ENCODE data around the gene FEZ2.

The FEZ2 gene

GRCh38 chr2:36618381-36618780, 20.4 kb upstream of the FEZ2 start:
- H3K27ac ChIP-seq: no peak overlapping the region
- TF ChIP-seq ZFX (IDR thresholded peaks at IDR 0.05; ENCODE audit: borderline replicate concordance) (no peak), CTCF (IDR thresholded peaks at IDR 0.05) (no peak)

GRCh38 chr2:36616947-36617346, 19.0 kb upstream of the FEZ2 start:
- no peak for TF ChIP-seq CTCF (IDR thresholded peaks at IDR 0.05)
- TF ChIP-seq ZFX (IDR thresholded peaks at IDR 0.05; ENCODE audit: borderline replicate concordance): no peak
- H3K27ac ChIP-seq: no peak overlapping the region

GRCh38 chr2:36615222-36615621, 17.3 kb upstream of the FEZ2 start:
- no peak for TF ChIP-seq CTCF (IDR thresholded peaks at IDR 0.05)
- no peak for TF ChIP-seq ZFX (IDR thresholded peaks at IDR 0.05; ENCODE audit: borderline replicate concordance)
- H3K27ac ChIP-seq: no peak overlapping the region

GRCh38 chr2:36613801-36614200, 15.8 kb upstream of the FEZ2 start:
- H3K27ac ChIP-seq: no peak overlapping the region
- TF ChIP-seq ZFX (IDR thresholded peaks at IDR 0.05; ENCODE audit: borderline replicate concordance): no peak
- TF ChIP-seq CTCF (IDR thresholded peaks at IDR 0.05): no peak

- H3K27ac ChIP-seq: no peak overlapping the region
- TF ChIP-seq CTCF (IDR thresholded peaks at IDR 0.05) (no peak), ZFX (IDR thresholded peaks at IDR 0.05; ENCODE audit: borderline replicate concordance) (no peak)
These were observed 13.5 kb upstream of the FEZ2 start for GRCh38 chr2:36611316-36611990.

GRCh38 chr2:36609507-36609906, 11.5 kb upstream of the FEZ2 start:
- TF ChIP-seq ZFX (IDR thresholded peaks at IDR 0.05; ENCODE audit: borderline replicate concordance): no peak
- TF ChIP-seq CTCF (IDR thresholded peaks at IDR 0.05): no peak
- H3K27ac ChIP-seq: no peak overlapping the region

GRCh38 chr2:36607947-36608346, 10.0 kb upstream of the FEZ2 start:
- TF ChIP-seq CTCF (IDR thresholded peaks at IDR 0.05): no peak
- no peak for TF ChIP-seq ZFX (IDR thresholded peaks at IDR 0.05; ENCODE audit: borderline replicate concordance)
- H3K27ac ChIP-seq: no peak overlapping the region

All from 22Rv1 (cell line).